ENCODE data around the gene ANKRD9.
"Not testable (repeated sequence)": the region's sequence is repeated elsewhere in the genome, so short reads cannot be mapped to it uniquely, and the experiment has no call there.

Gene ANKRD9

GRCh38 chr14:102538602-102539543, 29.3 kb upstream of the ANKRD9 start:
- no peak for DNase-seq

- DNase-seq, result no peak
Measured at GRCh38 chr14:102537981-102538601, 28.5 kb upstream of the ANKRD9 start.

DNA sequence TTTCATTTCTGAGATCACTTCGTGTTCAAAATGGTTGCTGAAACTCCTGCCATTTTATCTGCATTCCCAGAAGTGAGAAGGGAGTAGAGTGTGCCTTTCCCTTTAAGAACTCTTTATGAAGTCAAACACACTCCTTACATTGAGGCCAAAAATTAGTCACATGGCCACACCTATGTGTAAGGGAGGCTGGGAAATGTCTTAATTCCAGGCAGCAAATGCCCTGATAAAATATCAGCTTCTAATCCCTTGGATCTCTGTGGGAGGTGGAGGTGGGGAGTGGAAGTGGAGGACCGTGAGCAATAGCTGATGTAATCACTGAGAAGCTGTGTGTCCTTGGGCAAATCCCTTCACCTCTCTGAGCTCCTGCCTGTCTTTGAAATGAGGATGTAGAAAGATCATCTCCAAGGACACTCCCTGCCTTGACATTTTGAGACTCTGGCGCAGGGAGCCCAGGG, 22.7 kb upstream of the ANKRD9 start:
- DNase-seq, result no peak

DNA sequence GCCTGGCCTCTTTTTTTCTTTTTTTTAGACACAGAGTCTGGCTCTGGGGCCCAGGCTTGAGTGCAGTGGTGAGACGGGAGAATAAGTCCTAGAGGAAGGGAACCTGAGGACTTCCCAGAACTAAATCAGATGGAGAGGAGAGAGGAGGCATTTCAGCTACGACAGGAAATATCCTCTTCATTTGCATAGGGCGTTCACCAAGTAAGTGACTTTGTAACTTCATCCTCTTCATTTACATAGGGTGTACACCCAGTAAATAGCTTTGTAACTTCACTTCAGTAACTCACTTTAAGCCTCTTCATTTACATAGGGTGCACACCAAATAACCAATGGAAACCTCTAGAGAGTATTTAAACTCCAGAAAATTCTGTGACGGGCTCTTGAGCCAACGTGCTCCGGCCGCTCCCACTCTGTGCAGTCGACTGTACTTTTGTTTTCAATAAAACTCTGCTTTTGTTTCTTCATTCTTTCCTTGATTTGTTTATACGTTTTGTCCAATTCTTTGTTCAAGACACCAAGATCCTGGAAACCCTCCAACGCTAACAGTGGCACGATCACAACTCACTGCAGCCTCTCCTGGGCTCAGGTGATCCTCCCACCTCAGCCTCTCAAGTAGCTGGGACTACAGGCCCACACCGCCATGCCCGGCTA, 21.4 kb upstream of the ANKRD9 start:
- DNase-seq, result no peak

DNA sequence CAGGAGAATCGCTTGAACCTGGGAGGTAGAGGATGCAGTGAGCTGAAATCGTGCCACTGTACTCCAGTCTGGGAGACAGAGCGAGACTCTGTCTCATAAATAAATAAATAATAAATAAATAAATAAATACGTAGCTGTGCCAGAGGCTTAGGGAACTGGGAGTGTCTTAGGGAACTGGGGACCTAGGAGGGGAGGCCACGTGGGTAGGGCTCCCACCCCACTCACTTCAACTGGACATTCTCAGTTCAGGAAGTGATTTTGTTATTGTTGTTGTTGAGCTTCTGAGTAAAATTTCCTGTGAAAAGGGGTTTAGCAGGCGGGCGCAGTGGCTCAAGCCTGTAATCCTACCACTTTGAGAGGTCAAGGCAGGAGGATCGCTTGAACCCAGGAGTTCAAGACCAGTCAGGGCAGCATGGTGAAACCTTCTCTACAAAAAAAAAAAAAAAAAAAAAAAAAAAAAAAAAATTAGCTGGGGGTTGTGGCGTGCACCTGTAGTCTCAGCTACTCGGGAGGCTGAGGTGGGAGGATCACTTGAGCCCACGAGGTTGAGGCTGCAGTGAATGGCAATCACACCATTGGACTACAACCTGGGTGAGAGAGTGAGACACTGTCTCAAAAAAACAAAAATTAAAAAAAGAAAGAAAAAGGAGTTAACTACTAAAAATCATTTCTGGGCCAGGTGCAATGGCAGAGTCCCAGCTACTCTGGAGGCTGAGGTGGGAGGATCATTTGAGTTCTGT, 19.0 kb upstream of the ANKRD9 start:
- no peak for DNase-seq

DNA sequence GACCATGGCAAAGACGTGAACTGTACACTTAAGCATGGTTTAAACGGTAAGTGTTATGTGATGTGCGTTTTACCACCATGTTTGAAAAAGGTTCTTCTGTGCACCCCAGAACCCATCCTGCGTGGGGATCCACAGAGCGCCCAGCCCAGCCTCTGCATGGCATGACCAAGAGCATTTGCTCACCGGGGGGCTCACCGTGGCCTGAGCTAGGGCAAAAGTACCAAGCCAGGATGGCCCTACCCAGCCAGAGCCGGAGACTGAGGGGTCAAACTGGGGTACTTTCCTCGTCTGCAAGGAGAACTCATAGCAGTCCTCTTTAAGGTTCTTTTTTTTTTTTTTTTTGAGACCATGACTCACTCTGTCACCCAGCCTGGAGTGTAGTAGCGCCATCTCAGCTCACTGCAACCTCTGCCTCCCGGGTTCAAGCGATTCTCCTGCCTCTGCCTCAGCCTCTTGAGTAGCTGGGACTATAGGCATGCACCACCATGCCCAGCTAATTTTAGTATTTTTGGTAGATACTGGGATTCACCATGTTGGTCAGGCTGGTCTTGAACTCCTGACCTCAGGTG, 16.4 kb upstream of the ANKRD9 start:
- DNase-seq, result no peak

DNA sequence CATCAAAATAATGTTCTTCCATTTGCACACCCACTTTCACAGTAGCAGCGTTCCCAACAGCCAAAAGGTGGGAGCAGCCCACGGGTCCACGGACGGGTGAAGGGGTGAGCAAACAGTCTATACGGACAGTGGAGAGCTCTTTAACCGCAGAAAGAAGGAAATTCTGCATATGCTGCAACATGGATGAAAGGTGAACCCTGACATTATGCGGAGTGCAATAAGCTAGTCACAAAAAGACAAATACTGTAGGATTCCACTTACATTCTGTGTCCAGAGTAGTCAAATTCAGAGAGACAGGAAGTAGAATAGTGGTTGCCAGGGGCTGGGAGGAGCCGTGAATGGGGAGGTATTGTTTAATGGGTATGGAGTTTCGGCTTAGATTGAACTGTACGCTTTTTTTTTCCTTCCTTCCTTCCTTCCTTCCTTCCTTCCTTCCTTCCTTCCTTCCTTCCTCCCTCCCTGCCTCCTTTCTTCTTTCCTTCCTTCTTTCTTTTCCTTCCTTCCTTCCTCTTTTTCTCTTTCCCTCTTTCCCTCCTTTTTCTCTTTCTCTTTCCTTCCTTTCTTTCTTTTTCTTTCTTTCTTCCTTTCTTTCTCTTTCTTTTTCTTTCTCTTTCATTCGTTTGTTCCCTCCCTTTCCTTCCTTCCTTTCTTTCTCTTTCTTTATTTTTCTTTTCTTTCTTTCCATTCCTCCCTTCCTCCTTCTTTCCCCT, 15.8 kb upstream of the ANKRD9 start:
- no peak for DNase-seq

DNA sequence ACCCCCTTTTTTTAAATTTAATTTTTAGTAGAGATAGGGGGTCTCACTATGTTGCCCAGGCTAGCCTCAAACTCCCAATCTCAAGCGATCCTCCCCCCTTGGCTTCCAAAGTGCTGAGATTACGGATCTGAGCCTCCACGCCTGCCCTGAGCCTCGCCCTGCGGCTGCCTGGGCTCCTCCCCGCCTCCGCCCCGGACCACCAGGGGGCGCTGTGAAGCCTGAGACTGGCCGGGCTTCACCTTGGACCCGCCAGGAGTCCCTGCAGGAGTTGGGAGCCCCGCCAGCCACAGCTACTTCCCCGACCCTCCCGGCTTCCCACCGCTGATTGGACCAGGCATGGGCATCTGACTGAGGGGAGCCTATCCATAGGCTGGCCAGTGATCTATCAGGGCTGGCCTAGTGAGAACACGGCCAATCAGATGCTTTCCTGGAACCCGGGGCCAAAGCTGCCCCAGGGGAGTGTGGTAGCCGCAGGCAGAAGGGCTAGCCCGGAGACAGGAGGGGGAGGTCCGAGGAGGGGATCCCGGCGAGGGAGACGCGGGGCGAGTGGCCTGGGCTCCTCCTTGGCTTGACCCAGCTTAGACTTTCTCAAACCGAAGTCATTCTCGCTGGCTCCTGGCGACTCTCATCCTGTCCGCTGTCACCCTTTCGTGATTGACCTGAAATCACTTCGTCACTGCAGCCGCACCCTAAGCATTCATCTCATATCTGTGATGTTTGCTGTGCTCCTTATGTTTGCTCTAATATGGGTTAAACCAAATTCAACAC, 15.1 kb upstream of the ANKRD9 start:
- DNase-seq, result peak; percentile 100

DNA sequence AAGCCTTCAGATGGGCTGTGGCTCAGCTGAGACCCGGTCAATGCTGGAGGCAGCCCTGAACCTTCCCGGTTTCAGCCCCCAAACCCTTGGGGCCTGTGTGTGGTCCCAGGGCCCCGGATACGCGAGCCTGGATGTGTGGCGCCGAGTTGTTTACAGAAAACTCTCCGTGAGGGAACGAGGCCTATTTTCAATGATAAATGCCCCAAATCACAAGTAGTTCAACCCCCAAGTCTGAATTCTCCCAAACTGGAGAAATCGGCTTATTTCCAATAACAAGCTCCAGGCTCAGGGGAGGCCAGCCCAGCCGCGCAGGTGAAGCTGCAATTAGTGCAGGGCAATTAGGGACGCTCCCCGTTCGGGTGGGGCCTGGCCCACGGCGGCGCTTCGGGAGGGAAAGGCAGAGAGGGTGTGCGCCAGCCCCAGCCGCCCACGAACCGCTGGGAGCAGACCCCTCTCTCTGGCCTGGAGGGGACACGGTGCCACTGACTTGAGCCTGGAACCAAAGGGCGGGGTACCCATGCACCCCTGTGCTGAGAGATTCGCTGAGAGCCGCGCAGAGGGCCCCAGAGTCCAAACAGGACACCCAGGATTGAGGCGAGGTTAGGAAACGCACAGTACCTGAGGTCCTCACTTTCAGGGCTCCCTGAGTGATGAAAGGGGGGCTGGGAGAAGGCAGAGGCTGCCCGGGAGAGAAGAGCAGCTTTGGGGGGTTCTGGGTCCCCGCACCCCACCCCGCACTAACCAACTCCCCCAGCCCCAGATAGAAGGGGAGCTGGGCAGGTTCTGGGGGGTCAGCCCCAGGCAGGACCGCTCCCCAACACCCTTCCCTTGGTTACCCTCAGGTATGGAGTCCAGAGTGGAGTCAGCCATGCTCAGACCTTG, 14.2 kb upstream of the ANKRD9 start:
- no peak for DNase-seq

DNA sequence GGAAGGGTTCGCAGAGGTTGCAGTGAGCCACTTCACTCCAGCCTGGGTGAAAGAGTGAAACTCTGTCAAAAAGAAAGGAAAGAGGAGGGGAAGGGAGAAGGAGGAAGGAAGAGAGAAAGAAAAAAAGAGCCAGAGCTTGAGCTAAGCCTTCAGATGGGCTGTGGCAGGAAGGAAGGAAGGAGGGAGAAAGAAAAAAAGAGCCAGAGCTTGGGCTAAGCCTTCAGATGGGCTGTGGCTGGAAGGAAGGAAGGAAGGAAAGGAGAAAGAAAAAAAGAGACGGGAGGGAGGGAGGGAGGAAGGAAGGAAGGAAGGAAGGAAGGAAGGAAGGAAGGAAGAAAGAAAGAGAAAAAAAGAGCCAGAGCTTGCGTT, 13.6 kb upstream of the ANKRD9 start:
- no peak for DNase-seq

DNA sequence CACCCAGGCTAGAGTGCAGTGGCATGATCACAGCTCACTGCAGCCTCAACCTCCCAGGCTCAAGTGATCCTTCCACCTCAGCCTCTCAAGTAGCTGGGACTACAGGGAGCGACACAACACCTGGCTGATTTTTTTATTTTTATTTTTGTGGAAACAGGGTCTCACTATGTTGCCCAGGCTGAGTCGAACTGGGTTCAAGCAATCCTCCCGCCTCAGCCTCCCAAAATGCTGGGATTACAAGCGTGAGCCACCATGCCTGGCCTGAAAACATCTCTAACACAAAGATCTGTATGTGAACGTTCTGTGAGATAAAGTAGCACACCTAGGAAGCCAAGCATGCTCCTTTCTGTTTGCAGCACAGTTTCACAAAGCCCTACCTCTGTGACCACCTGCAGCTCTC, 10.1 kb upstream of the ANKRD9 start:
- not testable (repeated sequence) for DNase-seq

DNA sequence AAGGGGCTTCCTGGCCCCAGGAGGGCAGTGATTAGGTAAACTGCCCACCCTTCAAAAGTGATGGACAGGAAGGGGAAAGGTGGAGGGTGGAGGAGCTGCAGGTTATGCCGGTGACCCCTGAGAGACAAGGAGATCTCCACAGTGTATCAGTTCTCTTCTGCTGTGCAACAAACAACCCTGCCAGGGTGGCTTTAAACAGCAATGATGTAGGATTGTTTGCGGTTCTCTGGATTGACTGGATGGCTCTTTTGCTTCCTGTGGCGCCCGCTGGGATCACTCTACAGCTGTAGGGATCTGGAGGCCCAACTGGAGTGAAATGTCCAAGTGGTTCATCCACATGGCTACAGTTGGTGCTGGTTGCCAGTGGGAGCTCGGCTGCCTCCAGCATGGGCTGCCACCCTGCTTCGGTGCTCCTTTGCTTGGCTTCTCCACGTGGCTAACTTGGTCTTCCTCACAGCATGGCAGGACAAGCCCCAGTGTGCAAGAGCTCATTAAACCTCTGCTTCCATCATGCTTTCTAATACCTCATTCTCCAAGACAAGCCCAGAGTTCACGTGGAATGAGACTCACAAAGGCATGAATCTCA, 8.6 kb upstream of the ANKRD9 start:
- DNase-seq, result no peak

- no peak for DNase-seq
Measured at GRCh38 chr14:102517392-102518062, 8.0 kb upstream of the ANKRD9 start.

GRCh38 chr14:102516531-102517391, 7.2 kb upstream of the ANKRD9 start:
- DNase-seq, result peak; percentile 81

- DNase-seq, result no peak
Measured at GRCh38 chr14:102514987-102515733, 5.6 kb upstream of the ANKRD9 start.

DNA sequence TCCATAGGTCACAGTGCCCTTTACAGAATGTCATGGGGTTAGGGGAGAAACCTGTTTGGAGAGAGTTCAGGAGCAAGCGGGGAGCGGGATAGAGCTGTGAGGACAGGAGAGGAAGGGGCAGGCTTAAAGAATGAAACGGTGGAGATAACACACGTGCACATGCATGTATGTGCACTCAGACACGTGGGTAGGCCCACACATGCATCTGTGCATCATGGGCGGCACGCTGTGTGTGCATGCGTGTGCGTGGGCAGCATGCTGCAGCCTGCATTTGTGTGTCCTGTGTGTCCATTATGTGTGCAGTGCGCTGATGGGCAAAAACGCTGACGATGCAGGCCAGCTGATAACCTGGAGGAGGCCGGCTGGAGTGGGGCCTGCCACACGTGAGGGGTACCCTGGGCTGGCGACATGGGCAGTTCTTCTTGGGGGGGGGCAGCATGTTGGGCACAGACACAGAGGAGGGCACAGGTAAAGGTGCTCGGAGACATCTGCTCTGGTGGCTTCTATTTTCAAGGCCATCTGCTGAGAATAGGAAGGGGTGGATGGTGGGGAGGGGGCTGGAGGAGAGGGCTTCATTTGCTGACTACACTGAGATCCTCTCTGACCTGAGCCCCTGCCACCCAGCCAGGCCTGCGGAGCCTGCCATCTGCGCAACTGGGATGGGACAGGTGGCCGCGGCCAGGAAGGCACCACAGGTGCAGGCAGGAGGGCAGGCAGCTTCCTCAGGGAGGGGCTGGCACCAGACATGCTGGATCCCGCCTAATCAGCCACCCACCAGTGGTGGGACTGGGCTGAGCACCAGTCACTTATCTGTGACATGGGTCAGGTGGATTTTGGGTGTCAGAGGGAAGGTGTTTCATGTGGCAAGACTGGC, 4.6 kb upstream of the ANKRD9 start:
- DNase-seq, result no peak

Measured in stimulated activated CD8-positive, alpha-beta memory T cell treated with anti-CD3 and anti-CD28 coated beads, Interleukin-4, amount 100 ng/mL, for 48 hours (primary cell).